Inferior parietal cortex (tissue), 1 donor: ENCODE results near the gene CENPA.

Source experiments
- DNase-seq: peaks from one replicate; pipeline ENCODE4 v3.0.0-alpha.2; 2016; ENCODE audit errors: extremely low spot score

Gene CENPA

DNA sequence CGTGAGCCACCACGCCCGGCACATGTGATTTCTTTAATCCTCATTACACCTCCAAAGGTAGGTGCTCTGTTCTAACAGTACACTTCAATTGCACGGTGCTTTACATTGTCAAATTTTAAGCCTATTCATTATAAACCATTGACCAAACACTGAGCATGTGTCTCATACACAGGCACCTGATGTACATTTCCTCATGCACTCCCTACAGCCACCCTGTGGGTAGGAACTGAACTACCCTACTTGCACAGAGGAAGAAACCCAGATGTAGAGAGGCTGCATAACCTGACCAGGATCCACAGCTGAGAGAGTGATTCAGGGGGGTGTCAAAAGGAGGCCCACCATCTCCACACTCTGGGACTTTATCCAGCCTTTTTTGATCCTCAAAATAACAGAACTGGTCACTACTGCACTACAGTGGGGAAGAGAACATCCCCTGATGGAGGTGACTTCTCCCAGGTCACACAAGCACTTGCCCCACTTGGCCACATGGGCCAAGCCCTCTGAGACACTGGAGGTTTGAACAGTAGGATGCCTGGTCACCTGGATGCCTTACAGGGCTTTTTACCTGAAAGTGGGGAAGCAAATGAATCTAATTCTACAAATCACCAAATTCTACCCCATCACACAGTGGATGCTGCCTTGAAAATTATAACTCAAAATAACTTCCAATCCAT, 55.2 kb downstream of the CENPA start:
- DNase-seq, result no peak

- DNase-seq, result no peak
Measured at GRCh38 chr2:26843041-26843440, 57.2 kb downstream of the CENPA start.
